Measurements from ENCODE around the gene GZMM.
"Not testable (repeated sequence)": the region's sequence is repeated elsewhere in the genome, so short reads cannot be mapped to it uniquely, and the experiment has no call there.

Gene GZMM

GRCh38 chr19:583968-584239 lies 40.1 kb downstream of the GZMM start:
- no peak for DNase-seq

- DNase-seq = no peak
Observed at GRCh38 chr19:584240-585001, 40.6 kb downstream of the GZMM start.

DNA sequence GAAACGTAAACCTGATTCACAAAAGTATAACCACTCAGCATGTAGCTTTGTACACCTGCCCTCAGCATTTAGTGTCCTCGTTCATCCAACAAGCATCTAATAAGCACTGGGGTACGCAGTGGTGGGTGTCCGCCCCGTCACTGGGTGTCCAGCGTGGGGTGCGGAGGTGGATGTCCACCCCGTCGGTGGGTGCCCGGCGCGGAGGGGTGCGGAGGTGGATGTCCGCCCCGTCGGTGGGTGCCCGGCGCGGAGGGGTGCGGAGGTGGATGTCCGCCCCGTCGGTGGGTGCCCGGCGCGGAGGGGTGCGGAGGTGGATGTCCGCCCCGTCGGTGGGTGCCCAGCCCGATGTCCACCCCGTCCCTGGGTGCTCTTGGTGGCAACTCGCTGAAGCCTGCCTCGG lies 41.3 kb downstream of the GZMM start:
- DNase-seq = not testable (repeated sequence)

- DNase-seq = no peak
Observed at GRCh38 chr19:585551-586110, 41.8 kb downstream of the GZMM start.

- peak; percentile 92 for DNase-seq
Observed at GRCh38 chr19:588093-588740, 44.4 kb downstream of the GZMM start.

DNA sequence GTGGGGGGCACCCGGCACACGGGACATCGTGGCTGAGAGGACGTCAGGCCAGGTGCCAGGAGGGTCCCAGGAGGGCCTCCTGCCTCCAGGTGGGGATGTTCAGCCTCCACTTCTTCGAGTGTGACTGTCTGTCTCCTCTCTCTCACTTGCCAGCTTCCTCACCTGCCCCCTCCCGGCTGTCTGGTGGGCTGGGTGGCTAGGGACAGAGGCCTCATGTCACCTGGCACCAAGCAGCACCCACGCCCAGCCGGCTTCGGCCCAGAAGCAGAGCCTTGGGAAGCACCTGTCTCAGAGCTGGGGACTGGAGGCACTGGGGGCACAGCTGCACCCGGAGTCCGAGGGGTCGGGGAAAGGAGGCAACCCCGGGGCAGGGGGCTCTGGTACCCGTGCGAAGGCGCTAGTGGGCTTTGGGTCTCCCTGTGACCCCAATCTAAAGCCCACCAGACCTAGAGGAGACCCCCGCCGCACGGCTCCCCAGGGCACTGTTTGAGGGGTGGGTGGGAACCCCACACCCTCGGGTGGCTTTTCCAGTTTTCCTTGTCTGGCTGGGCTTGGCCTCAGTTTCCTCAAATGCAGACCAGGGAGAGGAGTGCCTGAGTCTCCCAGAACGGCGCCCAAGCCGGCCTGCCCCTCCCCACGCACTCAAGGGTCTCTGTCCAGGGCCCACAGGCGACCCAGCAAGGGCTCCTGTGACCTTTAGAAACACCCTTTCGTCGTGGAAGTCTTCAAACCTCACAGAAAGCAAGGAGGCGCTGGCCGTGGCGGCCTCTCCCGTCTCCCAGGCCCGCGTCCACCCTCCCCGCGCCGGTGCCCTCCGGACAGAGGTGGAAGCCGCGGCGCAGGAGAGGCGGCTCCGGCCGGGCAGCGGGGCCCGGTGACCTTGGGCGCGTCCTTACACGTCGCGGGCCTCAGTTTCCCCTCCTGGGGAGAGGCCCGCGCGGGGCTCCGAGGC lies 45.2 kb downstream of the GZMM start:
- DNase-seq = peak; percentile 51

- no peak for DNase-seq
Observed at GRCh38 chr19:589693-590395, 46.0 kb downstream of the GZMM start, which contains the start of gene HCN2. Gene HCN2, plus strand, starts transcription at chr19:589881. Its CDS starts 65 bp downstream, at chr19:589946.

- DNase-seq = no peak
Observed at GRCh38 chr19:590396-590745, 46.5 kb downstream of the GZMM start.

- no peak for DNase-seq
Observed at GRCh38 chr19:590750-591098, 46.9 kb downstream of the GZMM start.

- no peak for DNase-seq
Observed at GRCh38 chr19:591099-591958, 47.5 kb downstream of the GZMM start.

DNA sequence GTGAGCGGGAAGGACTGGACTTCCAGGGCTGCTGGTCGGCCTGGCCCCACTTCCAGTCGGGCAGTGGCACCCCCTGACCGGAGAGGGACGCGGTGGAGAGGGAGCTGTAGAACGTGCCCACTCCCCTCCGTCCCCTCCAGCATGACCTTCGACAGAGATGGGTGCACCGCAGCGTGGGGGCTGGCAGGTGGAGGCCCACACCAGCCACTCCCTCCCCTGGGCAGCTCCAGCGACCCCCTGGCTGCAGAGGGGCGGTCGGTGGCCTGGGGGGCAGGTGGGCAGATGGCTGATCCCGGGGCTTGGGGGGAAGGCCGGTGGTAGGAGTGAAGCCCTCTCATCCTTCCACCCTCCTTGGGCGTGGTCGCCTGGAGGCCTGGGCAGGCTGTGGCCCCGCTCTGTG lies 48.2 kb downstream of the GZMM start:
- no peak for DNase-seq

GRCh38 chr19:593055-593454 lies 49.2 kb downstream of the GZMM start:
- DNase-seq = no peak

- no peak for DNase-seq
Observed at GRCh38 chr19:593505-593904, 49.7 kb downstream of the GZMM start.

DNA sequence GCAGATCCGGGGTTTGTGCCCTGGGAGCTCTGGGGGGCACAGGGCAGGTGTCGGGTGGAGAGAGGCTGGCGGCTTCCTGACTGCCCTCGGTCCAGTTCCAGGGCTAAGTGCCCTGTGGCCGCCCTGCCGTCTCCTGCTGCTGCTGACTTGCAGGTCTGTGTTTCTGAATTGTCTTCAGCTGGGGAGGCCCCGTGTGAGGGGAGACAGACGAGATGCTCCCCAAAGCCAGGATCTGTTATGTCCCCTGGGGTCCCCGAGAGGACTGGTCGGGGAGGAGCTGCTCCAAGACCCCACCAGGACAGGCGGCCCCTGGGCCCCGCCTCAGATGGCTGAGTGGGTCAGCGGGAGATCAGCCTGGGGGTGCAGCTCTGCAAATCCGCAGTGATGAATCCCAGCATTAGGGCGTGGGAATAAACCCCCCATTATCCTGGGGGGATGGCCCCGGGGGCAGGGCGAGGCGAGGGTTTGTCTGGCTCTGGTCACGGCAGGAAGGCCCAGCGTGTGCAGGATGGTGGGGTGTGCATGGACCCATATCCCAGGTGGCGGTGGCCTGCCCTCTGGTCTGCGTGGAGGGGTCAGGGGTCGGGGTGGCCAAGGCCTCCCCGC lies 50.5 kb downstream of the GZMM start:
- DNase-seq = no peak

DNA sequence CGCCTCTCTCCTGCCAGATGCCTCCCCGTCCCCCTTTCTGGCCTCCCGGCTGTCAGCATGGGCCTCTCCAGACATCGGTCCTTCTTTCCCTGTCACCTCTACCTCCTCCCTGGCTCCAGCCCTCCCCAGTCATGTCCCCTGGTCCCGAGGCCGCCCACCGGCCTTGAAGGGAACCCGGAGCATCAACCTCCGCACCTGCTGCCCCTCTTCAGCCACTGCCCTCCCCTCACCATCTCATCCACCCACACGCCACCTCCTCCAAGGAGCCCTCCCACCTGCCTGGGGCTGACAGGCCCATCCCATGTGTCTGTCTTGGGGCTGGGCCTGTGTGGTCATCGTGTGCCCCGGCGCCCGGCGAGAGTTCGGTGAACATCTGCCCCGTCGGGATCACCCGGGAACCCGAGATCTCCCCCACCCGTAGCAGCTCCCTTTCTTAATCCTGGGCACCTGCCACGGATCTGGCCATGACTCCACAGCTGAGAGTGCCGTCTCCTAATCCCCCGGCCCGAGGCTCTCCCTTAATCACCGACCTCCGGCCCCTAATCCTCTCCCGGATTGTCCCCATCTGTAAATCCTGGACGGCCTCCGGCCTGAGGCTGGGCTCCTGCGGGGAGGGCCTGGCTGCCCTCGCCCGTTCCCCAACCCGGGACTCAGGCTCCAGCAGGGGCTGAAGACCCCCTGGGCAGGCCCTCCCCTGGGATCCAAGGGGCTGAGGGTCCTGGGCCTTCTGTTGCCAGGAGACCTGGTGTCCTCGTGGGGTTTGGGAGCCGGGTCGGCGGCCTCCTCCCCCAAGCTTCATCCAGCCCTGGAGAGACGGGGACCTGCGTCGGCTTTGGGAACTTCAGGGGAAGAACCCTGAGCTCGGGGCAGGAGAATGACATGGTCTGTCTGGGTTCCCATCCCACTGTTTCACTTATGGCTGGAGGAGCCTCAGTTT lies 51.7 kb downstream of the GZMM start:
- no peak for DNase-seq

GRCh38 chr19:596263-596655 lies 52.4 kb downstream of the GZMM start:
- no peak for DNase-seq

DNA sequence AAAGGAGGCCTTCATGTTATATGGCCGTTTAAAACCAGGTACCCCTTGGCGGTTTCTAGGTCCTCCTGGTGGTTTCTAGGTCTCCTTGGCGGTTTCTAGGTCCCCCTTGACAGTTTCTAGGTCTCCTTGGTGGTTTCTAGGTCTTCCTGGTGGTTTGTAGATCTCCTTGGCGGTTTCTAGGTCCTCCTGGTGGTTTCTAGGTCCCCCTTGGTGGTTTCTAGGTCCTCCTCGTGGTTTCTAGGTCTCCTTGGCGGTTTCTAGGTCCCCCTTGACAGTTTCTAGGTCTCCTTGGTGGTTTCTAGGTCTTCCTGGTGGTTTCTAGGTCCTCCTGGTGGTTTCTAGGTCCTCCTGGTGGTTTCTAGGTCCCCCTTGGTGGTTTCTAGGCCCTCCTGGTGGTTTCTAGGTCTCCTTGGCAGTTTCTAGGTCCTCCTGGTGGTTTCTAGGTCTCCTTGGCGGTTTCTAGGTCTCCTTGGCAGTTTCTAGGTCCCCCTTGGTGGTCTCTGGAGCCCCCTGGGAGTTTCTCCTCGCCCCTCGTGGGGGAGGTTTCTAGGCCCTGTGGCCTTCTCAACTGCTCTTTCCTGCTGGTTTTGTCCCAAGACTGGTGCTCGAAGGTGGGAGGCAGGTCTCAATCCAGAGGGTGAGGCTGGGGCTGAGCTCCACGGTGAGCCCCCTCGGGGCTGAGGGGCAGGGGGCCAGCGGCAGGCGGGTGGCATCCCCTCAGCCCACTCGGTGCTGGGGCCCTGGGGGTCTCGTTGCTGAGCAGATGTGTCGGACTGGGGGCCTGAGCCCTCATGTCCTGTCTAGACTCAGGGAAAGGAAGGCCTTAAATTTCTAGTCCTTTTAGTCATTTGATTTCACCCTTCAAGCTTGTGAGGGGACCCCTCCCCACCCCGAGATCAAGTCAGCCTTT lies 53.8 kb downstream of the GZMM start:
- DNase-seq = no peak
